B cell (primary cell): ENCODE measurements around the gene ACSM3.

Source experiments
- CTCF ChIP-seq: fragments of 200-600 bp; IDR thresholded peaks from one replicate; pipeline ENCODE4 v1.8.0; 2022; ENCODE audit warnings: antibody characterized with exemption, mild to moderate bottlenecking
- EZH2 ChIP-seq: IDR thresholded peaks from 2 replicates; pipeline ENCODE4 v1.6.1; 2012; ENCODE audit warnings: borderline replicate concordance, low read depth, mild to moderate bottlenecking, moderate library complexity, low read length; ENCODE audit not compliant: insufficient read depth, poor library complexity, severe bottlenecking

- TF ChIP-seq CTCF = peak; percentile 55
- no peak for TF ChIP-seq EZH2
Measured at GRCh38 chr16:20740007-20740883, 23.6 kb upstream of the ACSM3 start.
